Tibial artery (tissue), 4 donors: Measurements from ENCODE around the gene RERE.

Experiments
- DNase-seq, 2 donors: peaks; one replicate each; pipeline ENCODE4 v3.0.0-alpha.2; 2019
- H3K27ac ChIP-seq, 2 donors: fragments of 200-600 bp; sonication (generic) in 1 of 2; 1 replicate in 1 of 2; 2 replicates in 1 of 2; pipeline ENCODE4 v1.5.1; 2018 to 2019; ENCODE audit warnings: mild to moderate bottlenecking in 1 of 2
- H3K27me3 ChIP-seq, 2 donors: fragments of 200-600 bp; sonication (generic) in 1 of 2; one replicate each; pipeline versions ENCODE4 v1.5.1 to v1.6.0; 2016 to 2019
- H3K36me3 ChIP-seq, 3 donors: fragments of 200-600 bp; sonication (generic) in 2 of 3; one replicate each; pipeline ENCODE4 v1.5.1; 2016 to 2019; ENCODE audit warnings: mild to moderate bottlenecking in 2 of 3
- H3K4me1 ChIP-seq, 4 donors: fragments of 200-600 bp; sonication (generic) in 2 of 4; 1 replicate in 3 of 4; 2 replicates in 1 of 4; pipeline ENCODE4 v1.5.1; 2016 to 2019
- H3K4me3 ChIP-seq, 2 donors: fragments of 200-600 bp; sonication (generic) in 1 of 2; 1 replicate in 1 of 2; 2 replicates in 1 of 2; pipeline ENCODE4 v1.5.1; 2018 to 2019; ENCODE audit warnings: mild to moderate bottlenecking in 2 of 2
- H3K9me3 ChIP-seq, 3 donors: fragments of 200-600 bp; sonication (generic) in 1 of 3; one replicate each; pipeline ENCODE4 v1.5.1; 2016 to 2019
- CTCF ChIP-seq, 2 experiments: fragments of 200-600 bp in 1 of 2; fragments of 450-650 bp in 1 of 2; IDR thresholded peaks; one replicate each; pipeline ENCODE4 v1.5.1; 2017 to 2019; ENCODE audit warnings: antibody characterized with exemption in 2 of 2, mild to moderate bottlenecking in 1 of 2, moderate library complexity in 1 of 2
- intact Hi-C: fragments of 100-400 bp; cut with DNase I; formaldehyde crosslinking; loops from one replicate; pipeline ENCODE4 v1.15.0; 2023; ENCODE audit warnings: low total_unique reads

The RERE gene

GRCh38 chr1:8392522-8392921, 424.9 kb downstream of the RERE start:
- Histone ChIP-seq H3K4me3 (no peak overlapping the region), H3K9me3 (no peaks in the 10 kb centered on the region), H3K27ac (no peak overlapping the region), H3K36me3 (peaks cover 0 to 20% (median 16%) of the 10 kb centered on the region in 3 donors), H3K27me3 (no peaks in the 10 kb centered on the region), H3K4me1 (peaks cover 0 to 69% (median 39%) of the 10 kb centered on the region in 4 donors)
- no peak for TF ChIP-seq CTCF (IDR thresholded peaks at IDR 0.05)
- intact Hi-C loops, result no loop called here
- DNase-seq, result no peak

- Histone ChIP-seq H3K4me3 (no peak overlapping the region), H3K4me1 (peaks cover 0 to 62% (median 26%) of the 10 kb centered on the region in 4 donors), H3K9me3 (no peaks in the 10 kb centered on the region), H3K36me3 (peaks cover 0 to 16% (median 16%) of the 10 kb centered on the region in 3 donors), H3K27ac (no peak overlapping the region), H3K27me3 (no peaks in the 10 kb centered on the region)
- intact Hi-C loops, result no loop called here
- TF ChIP-seq CTCF (IDR thresholded peaks at IDR 0.05), result no peak
- DNase-seq, result no peak
These were observed 426.7 kb downstream of the RERE start for GRCh38 chr1:8390707-8391106.

GRCh38 chr1:8389958-8390535, 427.4 kb downstream of the RERE start:
- intact Hi-C loops, result no loop called here
- TF ChIP-seq CTCF (IDR thresholded peaks at IDR 0.05), result no peak
- Histone ChIP-seq H3K9me3 (no peaks in the 10 kb centered on the region), H3K27ac (no peak overlapping the region), H3K27me3 (no peaks in the 10 kb centered on the region), H3K4me3 (no peak overlapping the region), H3K36me3 (peaks cover 0 to 16% (median 16%) of the 10 kb centered on the region in 3 donors), H3K4me1 (peaks cover 0 to 61% (median 25%) of the 10 kb centered on the region in 4 donors)
- no peak for DNase-seq

- H3K27ac ChIP-seq, result no peak overlapping the region
- H3K27me3 ChIP-seq, result no peaks in the 10 kb centered on the region
- H3K9me3 ChIP-seq, result no peaks in the 10 kb centered on the region
- peaks cover 0 to 61% (median 32%) of the 10 kb centered on the region in 4 donors for H3K4me1 ChIP-seq
- no peak for DNase-seq
- peaks cover 0 to 16% (median 16%) of the 10 kb centered on the region in 3 donors for H3K36me3 ChIP-seq
- TF ChIP-seq CTCF (IDR thresholded peaks at IDR 0.05), result no peak
- H3K4me3 ChIP-seq, result no peak overlapping the region
- intact Hi-C loops, result no loop called here
These were observed 428.5 kb downstream of the RERE start for GRCh38 chr1:8388732-8389562.

- H3K4me3 ChIP-seq, result no peak overlapping the region
- H3K9me3 ChIP-seq, result no peaks in the 10 kb centered on the region
- H3K36me3 ChIP-seq, result peaks cover 0 to 29% (median 16%) of the 10 kb centered on the region in 3 donors
- H3K4me1 ChIP-seq, result peaks cover 0 to 62% (median 38%) of the 10 kb centered on the region in 4 donors
- intact Hi-C loops, result no loop called here
- peak in 1 of 2 donors; percentile 21 for DNase-seq
- TF ChIP-seq CTCF (IDR thresholded peaks at IDR 0.05), result no peak
- H3K27me3 ChIP-seq, result no peaks in the 10 kb centered on the region
- H3K27ac ChIP-seq, result no peak overlapping the region
These were observed 431.2 kb downstream of the RERE start for GRCh38 chr1:8386247-8386646.
